ENCODE data around the gene ARF3. TPM values are rescaled to one million over a fixed set of nuclear protein-coding genes. Genes with fewer than 3 reads are reported as not detected.

ARF3 gene
- total and polyA plus RNA-seq, 9 of the 15 experiments (the other 6 are each of a cell fraction or from before 2014, with no cell fraction given) = 5.9 to 170 (median 64.4) TPM

DNA sequence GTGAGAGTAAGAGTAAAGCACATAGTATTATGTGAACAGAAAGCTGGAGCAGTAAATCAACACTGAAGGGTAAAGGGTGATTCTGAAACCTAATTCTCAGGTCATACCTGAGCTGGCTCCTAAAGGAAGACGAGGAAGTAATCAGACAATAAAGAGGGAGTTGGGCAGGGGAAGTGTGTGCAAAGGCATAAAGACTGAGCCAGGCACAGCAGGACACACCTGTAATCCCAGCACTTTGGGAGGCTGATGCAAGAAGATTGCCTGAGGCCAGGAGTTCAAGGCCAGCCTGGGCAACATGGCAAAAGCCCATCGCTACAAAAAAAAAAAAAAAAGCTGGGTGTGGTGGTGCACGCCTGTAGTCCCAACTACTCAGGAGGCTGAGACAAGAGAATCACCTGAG is 9.6 kb downstream of the ARF3 start:
- BruUV-seq (replicated peaks) = no TSS peak
- POLR2A ChIA-PET = interaction anchor here (0.7 to 1.2 kb wide), 2 partner anchors 16 to 95 kb away, joined by 3 to 4 read pairs; no protein-coding TSS in a partner anchor
- no peak for ATAC-seq
- Histone ChIP-seq H2AFZ (ENCODE audit: low read depth, low read length) (no peak overlapping the region), H3K4me1 (replicated peaks in 1 of 2; ENCODE audit: control insufficient read depth in 2 of 2, insufficient read depth in 2 of 2, low read length in 2 of 2) (peaks cover 5 to 7% of the 10 kb centered on the region in 2 experiments; a peak in 4 of 5 replicates), H3K4me3 (no peak overlapping the region), H3K4me2 (ENCODE audit: insufficient read depth, low read length) (no peak overlapping the region), H3K9ac (ENCODE audit: insufficient read depth in 1 of 2, low read depth in 2 of 2, low read length in 2 of 2) (no peak overlapping the region; a peak in 1 of 4 replicates), H3K36me3 (ENCODE audit: control insufficient read depth, insufficient read depth, low read length) (peaks cover 43% of the 10 kb centered on the region; the same call in 2 of the 3 replicates), H3K27ac (ENCODE audit: extremely low read depth, low read depth, low read length) (no peak overlapping the region), H3K9me3 (replicated peaks; ENCODE audit: control insufficient read depth, insufficient read depth, low read depth, low read length) (no peaks in the 10 kb centered on the region), H3K27me3 (ENCODE audit: control insufficient read depth in 2 of 2, insufficient read depth in 2 of 2, low read length in 2 of 2) (no peaks in the 10 kb centered on the region), H4K20me1 (replicated peaks; ENCODE audit: control insufficient read depth, insufficient read depth, low read length) (peaks cover 4% of the 10 kb centered on the region; the same call in 1 of the 2 replicates), H3K79me2 (ENCODE audit: control insufficient read depth, insufficient read depth, low read length) (peaks cover 63% of the 10 kb centered on the region), H3K9me1 (ENCODE audit: control insufficient read depth, insufficient read depth, low read length) (no peaks in the 10 kb centered on the region)
- intact Hi-C loops (cut with micrococcal nuclease) = no loop called here
- no peak for FAIRE-seq
- in situ Hi-C loops (cut with MboI) = no loop called here
- CTCF ChIA-PET (ENCODE audit: low intra/inter-chr PET ratio) = no interaction called here
- WGBS (ENCODE audit: insufficient coverage, low coverage, missing lambda C conversion rate) = 88% methylated on average over 1 of the region's 3 CpGs
- DNase-seq (ENCODE audit: extremely low read depth in 1 of 4, low spot score in 3 of 4) = no peak
- TF ChIP-seq, protein P1, sequence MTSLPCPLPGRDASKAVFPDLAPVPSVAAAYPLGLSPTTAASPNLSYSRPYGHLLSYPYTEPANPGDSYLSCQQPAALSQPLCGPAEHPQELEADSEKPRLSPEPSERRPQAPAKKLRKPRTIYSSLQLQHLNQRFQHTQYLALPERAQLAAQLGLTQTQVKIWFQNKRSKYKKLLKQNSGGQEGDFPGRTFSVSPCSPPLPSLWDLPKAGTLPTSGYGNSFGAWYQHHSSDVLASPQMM (CRISPR knock-in tag; IDR thresholded peaks at IDR 0.05) = no peak
- TF ChIP-seq, protein P2, sequence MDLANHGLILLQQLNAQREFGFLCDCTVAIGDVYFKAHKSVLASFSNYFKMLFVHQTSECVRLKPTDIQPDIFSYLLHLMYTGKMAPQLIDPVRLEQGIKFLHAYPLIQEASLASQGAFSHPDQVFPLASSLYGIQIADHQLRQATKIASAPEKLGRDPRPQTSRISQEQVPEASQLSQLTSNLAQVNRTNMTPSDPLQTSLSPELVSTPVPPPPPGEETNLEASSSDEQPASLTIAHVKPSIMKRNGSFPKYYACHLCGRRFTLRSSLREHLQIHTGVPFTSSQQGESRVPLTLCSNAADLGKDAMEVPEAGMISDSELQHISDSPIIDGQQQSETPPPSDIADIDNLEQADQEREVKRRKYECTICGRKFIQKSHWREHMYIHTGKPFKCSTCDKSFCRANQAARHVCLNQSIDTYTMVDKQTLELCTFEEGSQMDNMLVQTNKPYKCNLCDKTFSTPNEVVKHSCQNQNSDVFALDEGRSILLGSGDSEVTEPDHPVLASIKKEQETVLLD (IDR thresholded peaks at IDR 0.05) = no peak
- TF ChIP-seq ADNP (tag; IDR thresholded peaks at IDR 0.05) = no peak
- TF ChIP-seq, protein P3, sequence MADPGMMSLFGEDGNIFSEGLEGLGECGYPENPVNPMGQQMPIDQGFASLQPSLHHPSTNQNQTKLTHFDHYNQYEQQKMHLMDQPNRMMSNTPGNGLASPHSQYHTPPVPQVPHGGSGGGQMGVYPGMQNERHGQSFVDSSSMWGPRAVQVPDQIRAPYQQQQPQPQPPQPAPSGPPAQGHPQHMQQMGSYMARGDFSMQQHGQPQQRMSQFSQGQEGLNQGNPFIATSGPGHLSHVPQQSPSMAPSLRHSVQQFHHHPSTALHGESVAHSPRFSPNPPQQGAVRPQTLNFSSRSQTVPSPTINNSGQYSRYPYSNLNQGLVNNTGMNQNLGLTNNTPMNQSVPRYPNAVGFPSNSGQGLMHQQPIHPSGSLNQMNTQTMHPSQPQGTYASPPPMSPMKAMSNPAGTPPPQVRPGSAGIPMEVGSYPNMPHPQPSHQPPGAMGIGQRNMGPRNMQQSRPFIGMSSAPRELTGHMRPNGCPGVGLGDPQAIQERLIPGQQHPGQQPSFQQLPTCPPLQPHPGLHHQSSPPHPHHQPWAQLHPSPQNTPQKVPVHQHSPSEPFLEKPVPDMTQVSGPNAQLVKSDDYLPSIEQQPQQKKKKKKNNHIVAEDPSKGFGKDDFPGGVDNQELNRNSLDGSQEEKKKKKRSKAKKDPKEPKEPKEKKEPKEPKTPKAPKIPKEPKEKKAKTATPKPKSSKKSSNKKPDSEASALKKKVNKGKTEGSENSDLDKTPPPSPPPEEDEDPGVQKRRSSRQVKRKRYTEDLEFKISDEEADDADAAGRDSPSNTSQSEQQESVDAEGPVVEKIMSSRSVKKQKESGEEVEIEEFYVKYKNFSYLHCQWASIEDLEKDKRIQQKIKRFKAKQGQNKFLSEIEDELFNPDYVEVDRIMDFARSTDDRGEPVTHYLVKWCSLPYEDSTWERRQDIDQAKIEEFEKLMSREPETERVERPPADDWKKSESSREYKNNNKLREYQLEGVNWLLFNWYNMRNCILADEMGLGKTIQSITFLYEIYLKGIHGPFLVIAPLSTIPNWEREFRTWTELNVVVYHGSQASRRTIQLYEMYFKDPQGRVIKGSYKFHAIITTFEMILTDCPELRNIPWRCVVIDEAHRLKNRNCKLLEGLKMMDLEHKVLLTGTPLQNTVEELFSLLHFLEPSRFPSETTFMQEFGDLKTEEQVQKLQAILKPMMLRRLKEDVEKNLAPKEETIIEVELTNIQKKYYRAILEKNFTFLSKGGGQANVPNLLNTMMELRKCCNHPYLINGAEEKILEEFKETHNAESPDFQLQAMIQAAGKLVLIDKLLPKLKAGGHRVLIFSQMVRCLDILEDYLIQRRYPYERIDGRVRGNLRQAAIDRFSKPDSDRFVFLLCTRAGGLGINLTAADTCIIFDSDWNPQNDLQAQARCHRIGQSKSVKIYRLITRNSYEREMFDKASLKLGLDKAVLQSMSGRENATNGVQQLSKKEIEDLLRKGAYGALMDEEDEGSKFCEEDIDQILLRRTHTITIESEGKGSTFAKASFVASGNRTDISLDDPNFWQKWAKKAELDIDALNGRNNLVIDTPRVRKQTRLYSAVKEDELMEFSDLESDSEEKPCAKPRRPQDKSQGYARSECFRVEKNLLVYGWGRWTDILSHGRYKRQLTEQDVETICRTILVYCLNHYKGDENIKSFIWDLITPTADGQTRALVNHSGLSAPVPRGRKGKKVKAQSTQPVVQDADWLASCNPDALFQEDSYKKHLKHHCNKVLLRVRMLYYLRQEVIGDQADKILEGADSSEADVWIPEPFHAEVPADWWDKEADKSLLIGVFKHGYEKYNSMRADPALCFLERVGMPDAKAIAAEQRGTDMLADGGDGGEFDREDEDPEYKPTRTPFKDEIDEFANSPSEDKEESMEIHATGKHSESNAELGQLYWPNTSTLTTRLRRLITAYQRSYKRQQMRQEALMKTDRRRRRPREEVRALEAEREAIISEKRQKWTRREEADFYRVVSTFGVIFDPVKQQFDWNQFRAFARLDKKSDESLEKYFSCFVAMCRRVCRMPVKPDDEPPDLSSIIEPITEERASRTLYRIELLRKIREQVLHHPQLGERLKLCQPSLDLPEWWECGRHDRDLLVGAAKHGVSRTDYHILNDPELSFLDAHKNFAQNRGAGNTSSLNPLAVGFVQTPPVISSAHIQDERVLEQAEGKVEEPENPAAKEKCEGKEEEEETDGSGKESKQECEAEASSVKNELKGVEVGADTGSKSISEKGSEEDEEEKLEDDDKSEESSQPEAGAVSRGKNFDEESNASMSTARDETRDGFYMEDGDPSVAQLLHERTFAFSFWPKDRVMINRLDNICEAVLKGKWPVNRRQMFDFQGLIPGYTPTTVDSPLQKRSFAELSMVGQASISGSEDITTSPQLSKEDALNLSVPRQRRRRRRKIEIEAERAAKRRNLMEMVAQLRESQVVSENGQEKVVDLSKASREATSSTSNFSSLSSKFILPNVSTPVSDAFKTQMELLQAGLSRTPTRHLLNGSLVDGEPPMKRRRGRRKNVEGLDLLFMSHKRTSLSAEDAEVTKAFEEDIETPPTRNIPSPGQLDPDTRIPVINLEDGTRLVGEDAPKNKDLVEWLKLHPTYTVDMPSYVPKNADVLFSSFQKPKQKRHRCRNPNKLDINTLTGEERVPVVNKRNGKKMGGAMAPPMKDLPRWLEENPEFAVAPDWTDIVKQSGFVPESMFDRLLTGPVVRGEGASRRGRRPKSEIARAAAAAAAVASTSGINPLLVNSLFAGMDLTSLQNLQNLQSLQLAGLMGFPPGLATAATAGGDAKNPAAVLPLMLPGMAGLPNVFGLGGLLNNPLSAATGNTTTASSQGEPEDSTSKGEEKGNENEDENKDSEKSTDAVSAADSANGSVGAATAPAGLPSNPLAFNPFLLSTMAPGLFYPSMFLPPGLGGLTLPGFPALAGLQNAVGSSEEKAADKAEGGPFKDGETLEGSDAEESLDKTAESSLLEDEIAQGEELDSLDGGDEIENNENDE (IDR thresholded peaks at IDR 0.05; ENCODE audit: low read depth, low read length) = no peak
- TF ChIP-seq PTTG1 (tag; IDR thresholded peaks at IDR 0.05; ENCODE audit: low read depth) = no peak
- TF ChIP-seq, protein P4, sequence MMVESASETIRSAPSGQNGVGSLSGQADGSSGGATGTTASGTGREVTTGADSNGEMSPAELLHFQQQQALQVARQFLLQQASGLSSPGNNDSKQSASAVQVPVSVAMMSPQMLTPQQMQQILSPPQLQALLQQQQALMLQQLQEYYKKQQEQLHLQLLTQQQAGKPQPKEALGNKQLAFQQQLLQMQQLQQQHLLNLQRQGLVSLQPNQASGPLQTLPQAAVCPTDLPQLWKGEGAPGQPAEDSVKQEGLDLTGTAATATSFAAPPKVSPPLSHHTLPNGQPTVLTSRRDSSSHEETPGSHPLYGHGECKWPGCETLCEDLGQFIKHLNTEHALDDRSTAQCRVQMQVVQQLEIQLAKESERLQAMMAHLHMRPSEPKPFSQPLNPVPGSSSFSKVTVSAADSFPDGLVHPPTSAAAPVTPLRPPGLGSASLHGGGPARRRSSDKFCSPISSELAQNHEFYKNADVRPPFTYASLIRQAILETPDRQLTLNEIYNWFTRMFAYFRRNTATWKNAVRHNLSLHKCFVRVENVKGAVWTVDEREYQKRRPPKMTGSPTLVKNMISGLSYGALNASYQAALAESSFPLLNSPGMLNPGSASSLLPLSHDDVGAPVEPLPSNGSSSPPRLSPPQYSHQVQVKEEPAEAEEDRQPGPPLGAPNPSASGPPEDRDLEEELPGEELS (CRISPR knock-in tag; IDR thresholded peaks at IDR 0.05; ENCODE audit: borderline replicate concordance) = no peak

Measured in K562 (cell line).